Endothelial cell (in vitro differentiated cells): Measurements from ENCODE around the gene SLX9. TPM values are rescaled to one million over a fixed set of nuclear protein-coding genes. Genes with fewer than 3 reads are reported as not detected.

ENCODE experiments used
- DNase-seq: peaks from one replicate; pipeline ENCODE4 v3.0.0; 2021; ENCODE audit warnings: low spot score
- H3K27ac Mint-ChIP-seq: one replicate; pipeline ENCODE4 v1.8.0; 2021; ENCODE audit warnings: mixed read lengths, inconsistent platforms; ENCODE audit not compliant: unreplicated experiment
- H3K27me3 Mint-ChIP-seq: one replicate; pipeline ENCODE4 v1.8.0; 2021; ENCODE audit warnings: mild to moderate bottlenecking, moderate library complexity, mixed read lengths, inconsistent platforms; ENCODE audit not compliant: unreplicated experiment
- H3K36me3 Mint-ChIP-seq: one replicate; pipeline ENCODE4 v1.8.0; 2021; ENCODE audit warnings: mild to moderate bottlenecking, low read depth, mixed read lengths, inconsistent platforms; ENCODE audit not compliant: unreplicated experiment
- H3K4me1 Mint-ChIP-seq: one replicate; pipeline ENCODE4 v1.8.0; 2021; ENCODE audit warnings: mild to moderate bottlenecking, mixed read lengths, inconsistent platforms; ENCODE audit not compliant: unreplicated experiment
- H3K4me3 Mint-ChIP-seq: one replicate; pipeline ENCODE4 v1.8.0; 2021; ENCODE audit warnings: mild to moderate bottlenecking, mixed read lengths, inconsistent platforms; ENCODE audit not compliant: unreplicated experiment
- H3K9me3 Mint-ChIP-seq: one replicate; pipeline ENCODE4 v1.8.0; 2021; ENCODE audit warnings: mixed read lengths, inconsistent platforms; ENCODE audit not compliant: unreplicated experiment
- total RNA-seq: library from RNA; stranded (reverse); fragmentation: NEBNext Ultra II Directional; extraction: Animal tissue kit (Norgen Biotek cat#: 25700); gene quantifications from one replicate; pipeline ENCODE4 v1.2.1, GENCODE V29; 2021; ENCODE audit not compliant: unreplicated experiment
- TF ChIP-seq, protein P1 (sequence below): fragments of 200-600 bp; sonication (generic); IDR thresholded peaks from one replicate; pipeline ENCODE4 v1.5.0; 2021; ENCODE audit warnings: antibody characterized with exemption; ENCODE audit not compliant: unreplicated experiment

SLX9 gene
- total RNA-seq, 1 donor from 2014 or later, result 13.7 TPM

DNA sequence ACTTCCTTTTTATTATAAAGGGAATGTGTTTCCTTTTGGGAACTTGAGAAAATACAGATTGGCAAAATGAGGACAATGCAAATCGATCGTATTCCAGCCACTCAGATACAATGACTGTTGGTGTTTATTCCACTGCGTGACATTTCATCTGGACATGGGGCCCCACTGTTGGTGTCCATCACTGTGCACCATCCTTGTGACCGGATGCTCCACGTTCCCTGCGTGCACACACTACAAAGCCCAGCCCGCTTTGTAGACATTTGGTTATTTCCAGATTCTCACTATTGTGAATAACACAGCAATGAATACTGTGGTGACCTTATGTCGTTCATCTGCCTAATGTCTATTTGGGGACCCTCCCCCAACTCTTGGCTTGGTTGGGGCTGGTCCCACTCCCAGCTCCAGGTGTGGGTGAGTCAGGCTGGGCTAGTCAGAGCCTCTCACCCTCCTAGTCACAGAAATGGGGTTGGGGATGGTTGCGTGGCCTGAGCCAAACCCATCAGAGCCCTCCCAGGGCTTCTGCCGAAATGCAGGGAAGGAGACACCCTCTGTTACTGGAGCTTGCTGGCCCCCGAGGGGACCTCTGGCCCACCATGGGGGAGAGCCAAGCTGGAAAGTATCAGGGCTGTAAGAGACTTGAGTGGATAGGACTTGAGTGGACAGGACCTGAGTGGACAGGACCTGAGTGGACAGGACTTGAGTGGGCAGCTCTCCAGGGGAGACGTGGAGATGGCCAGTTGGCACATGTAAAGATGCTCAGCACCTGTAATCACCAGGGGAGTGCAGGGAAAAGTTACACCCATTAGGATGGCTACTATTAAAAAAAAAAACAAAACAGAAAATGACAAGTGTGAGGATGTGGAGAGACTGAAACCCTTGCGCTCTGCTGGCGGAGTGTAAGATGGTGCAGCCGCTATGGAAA lies 77.5 kb downstream of the SLX9 start:
- Mint-ChIP-seq H3K9me3 (no peaks in the 10 kb centered on the region), H3K4me3 (peak overlapping the region; percentile 81), H3K27ac (no peak overlapping the region), H3K4me1 (peaks cover 3% of the 10 kb centered on the region), H3K36me3 (peaks cover 5% of the 10 kb centered on the region), H3K27me3 (peaks cover 15% of the 10 kb centered on the region)
- TF ChIP-seq, protein P1, sequence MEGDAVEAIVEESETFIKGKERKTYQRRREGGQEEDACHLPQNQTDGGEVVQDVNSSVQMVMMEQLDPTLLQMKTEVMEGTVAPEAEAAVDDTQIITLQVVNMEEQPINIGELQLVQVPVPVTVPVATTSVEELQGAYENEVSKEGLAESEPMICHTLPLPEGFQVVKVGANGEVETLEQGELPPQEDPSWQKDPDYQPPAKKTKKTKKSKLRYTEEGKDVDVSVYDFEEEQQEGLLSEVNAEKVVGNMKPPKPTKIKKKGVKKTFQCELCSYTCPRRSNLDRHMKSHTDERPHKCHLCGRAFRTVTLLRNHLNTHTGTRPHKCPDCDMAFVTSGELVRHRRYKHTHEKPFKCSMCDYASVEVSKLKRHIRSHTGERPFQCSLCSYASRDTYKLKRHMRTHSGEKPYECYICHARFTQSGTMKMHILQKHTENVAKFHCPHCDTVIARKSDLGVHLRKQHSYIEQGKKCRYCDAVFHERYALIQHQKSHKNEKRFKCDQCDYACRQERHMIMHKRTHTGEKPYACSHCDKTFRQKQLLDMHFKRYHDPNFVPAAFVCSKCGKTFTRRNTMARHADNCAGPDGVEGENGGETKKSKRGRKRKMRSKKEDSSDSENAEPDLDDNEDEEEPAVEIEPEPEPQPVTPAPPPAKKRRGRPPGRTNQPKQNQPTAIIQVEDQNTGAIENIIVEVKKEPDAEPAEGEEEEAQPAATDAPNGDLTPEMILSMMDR, result no peak
- no peak for DNase-seq

- TF ChIP-seq, protein P1, result no peak
- no peak overlapping the region for H3K27ac Mint-ChIP-seq
- peaks cover under 1% of the 10 kb centered on the region for H3K9me3 Mint-ChIP-seq
- H3K4me1 Mint-ChIP-seq, result no peaks in the 10 kb centered on the region
- peaks cover 15% of the 10 kb centered on the region for H3K27me3 Mint-ChIP-seq
- peak overlapping the region; percentile 81 for H3K4me3 Mint-ChIP-seq
- DNase-seq, result no peak
- H3K36me3 Mint-ChIP-seq, result peaks cover 6% of the 10 kb centered on the region
Measured at GRCh38 chr21:45018131-45019075, 78.6 kb downstream of the SLX9 start.

DNA sequence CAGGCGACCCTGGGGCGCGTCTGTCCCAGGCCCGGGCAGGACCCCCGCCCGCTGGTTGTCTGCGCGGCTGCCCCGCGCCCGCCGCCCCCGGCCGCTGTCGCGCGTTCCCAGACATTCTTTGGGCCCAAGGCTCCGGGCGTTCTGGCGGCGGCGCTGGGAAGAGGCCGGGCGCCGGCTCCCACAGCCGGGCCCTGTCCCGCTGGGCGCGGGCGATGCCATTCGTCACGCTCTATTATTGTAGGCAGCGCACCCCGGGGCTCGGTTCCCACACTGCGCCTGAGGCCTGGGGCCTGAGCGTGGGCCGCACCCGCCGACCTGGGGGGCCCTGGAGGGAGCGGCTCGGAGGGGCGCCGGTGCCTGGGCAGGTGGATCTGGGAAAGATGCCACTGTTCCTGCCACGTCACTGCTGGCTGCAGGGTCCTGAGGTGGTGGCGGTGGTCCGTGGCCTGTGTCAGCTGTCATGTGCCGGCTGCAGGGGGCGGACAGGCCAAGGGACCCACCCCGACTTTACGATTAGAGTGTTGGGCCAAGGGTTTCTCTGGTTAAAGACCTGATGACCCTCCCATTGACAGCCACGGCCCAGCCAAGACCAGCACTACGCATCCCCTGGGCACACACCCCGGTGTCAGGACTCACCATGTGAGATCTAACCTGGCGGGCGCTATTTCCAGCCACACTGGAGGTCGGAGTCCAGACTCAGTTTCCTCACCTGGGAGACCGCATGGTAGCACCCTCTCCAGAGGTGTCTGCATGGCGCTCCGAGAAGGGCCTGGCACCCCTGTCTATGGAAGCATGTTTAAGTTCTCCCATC lies 79.5 kb downstream of the SLX9 start:
- Mint-ChIP-seq H3K4me1 (no peaks in the 10 kb centered on the region), H3K9me3 (peaks cover 5% of the 10 kb centered on the region), H3K4me3 (no peak overlapping the region), H3K36me3 (peaks cover 9% of the 10 kb centered on the region), H3K27me3 (peaks cover 13% of the 10 kb centered on the region), H3K27ac (no peak overlapping the region)
- TF ChIP-seq, protein P1, result no peak
- no peak for DNase-seq

- no peak overlapping the region for H3K27ac Mint-ChIP-seq
- DNase-seq, result no peak
- H3K27me3 Mint-ChIP-seq, result peaks cover 15% of the 10 kb centered on the region
- peaks cover 9% of the 10 kb centered on the region for H3K9me3 Mint-ChIP-seq
- TF ChIP-seq, protein P1, result no peak
- H3K4me1 Mint-ChIP-seq, result no peaks in the 10 kb centered on the region
- no peak overlapping the region for H3K4me3 Mint-ChIP-seq
- peaks cover 15% of the 10 kb centered on the region for H3K36me3 Mint-ChIP-seq
Measured at GRCh38 chr21:45019887-45020537, 80.2 kb downstream of the SLX9 start.
